GM12878 (cell line): Measurements from ENCODE around the gene PPA1. TPM values are rescaled to one million over a fixed set of nuclear protein-coding genes. Genes with fewer than 3 reads are reported as not detected.

Experiments used
- ATAC-seq: fragments of 200-7000 bp; cut with Tn5 transposase; 3 replicates; pipeline ENCODE4 v1.9.1; 2020; ENCODE audit warnings: mild to moderate bottlenecking, moderate library complexity
- BruUV-seq: library from RNA; stranded (reverse); fragments of 400-500 nt; replicated peaks from 2 replicates; lab custom pipeline; 2021; lab: Mats Ljungman, UMichigan
- CTCF ChIA-PET: fragments of 300-600 bp; sonication (Branson Sonifier 250); formaldehyde crosslinking; extraction: SDS; loops from one replicate; lab custom pipeline; 2021; ENCODE audit warnings: inconsistent platforms; lab: Yijun Ruan, JAX
- POLR2A ChIA-PET: fragments of 350-600 bp; formaldehyde crosslinking; extraction: SDS; loops from one replicate; lab custom pipeline; 2021; ENCODE audit warnings: inconsistent platforms; lab: Charles Lee
- RAD21 ChIA-PET: fragments of 300-600 bp; sonication (Branson Sonifier 250); formaldehyde crosslinking; loops from one replicate; lab custom pipeline; 2023; ENCODE audit warnings: antibody characterized with exemption; ENCODE audit not compliant: unreplicated experiment; lab: Charles Lee
- SMC1A ChIA-PET: fragments of 300-600 bp; sonication (Branson Sonifier 250); formaldehyde crosslinking; loops from one replicate; lab custom pipeline; 2023; ENCODE audit not compliant: unreplicated experiment, uncharacterized antibody; lab: Charles Lee
- DNase-seq: peaks from one replicate; pipeline ENCODE4 v3.0.0-alpha.2; 2011; ENCODE audit warnings: low read depth, low spot score
- FAIRE-seq: peaks from 3 replicates; lab custom pipeline; 2011; peaks lifted over from hg19 to GRCh38; lab: Jason Lieb, UNC
- H2AFZ ChIP-seq: 2 replicates; pipeline ENCODE4 v1.6.0; 2011; ENCODE audit warnings: low read depth, low read length, control low read depth; ENCODE audit not compliant: control insufficient read depth
- H3K27ac ChIP-seq: 2 replicates; pipeline ENCODE4 v1.5.1; 2011; ENCODE audit warnings: control low read depth; ENCODE audit not compliant: control insufficient read depth, insufficient read depth
- H3K27me3 ChIP-seq, 2 experiments: replicated peaks in 1 of 2; 2 replicates each; pipeline versions ENCODE4 v1.6.0 to v1.6.1; 2011; ENCODE audit warnings: low read length in 1 of 2; ENCODE audit not compliant: control insufficient read depth in 2 of 2, insufficient read depth in 2 of 2
- H3K36me3 ChIP-seq, 2 experiments: 2 replicates each; pipeline ENCODE4 v1.5.1; 2011; ENCODE audit warnings: low read length in 1 of 2; ENCODE audit not compliant: control insufficient read depth in 2 of 2, insufficient read depth in 2 of 2
- H3K4me1 ChIP-seq: 2 replicates; pipeline ENCODE4 v1.6.1; 2011; ENCODE audit warnings: mild to moderate bottlenecking, low read length, moderate library complexity, mixed read lengths; ENCODE audit not compliant: control insufficient read depth, insufficient read depth
- H3K4me2 ChIP-seq: 2 replicates; pipeline ENCODE4 v1.6.0; 2011; ENCODE audit warnings: control low read depth; ENCODE audit not compliant: control insufficient read depth, insufficient read depth
- H3K4me3 ChIP-seq: fragments of 200-600 bp; sonication (generic); 2 replicates; pipeline ENCODE4 v1.5.1; 2016
- H3K79me2 ChIP-seq: 2 replicates; pipeline ENCODE4 v1.6.0; 2011; ENCODE audit warnings: low read length; ENCODE audit not compliant: control insufficient read depth, insufficient read depth
- H3K9ac ChIP-seq: 2 replicates; pipeline ENCODE4 v1.8.0; 2011; ENCODE audit warnings: low read length, control low read depth, mixed read lengths; ENCODE audit not compliant: control insufficient read depth, insufficient read depth
- H3K9me3 ChIP-seq: replicated peaks from 3 replicates; pipeline ENCODE4 v1.5.1; 2011; ENCODE audit warnings: mild to moderate bottlenecking, low read length; ENCODE audit not compliant: control insufficient read depth, insufficient read depth
- H4K20me1 ChIP-seq: 2 replicates; pipeline ENCODE4 v1.6.0; 2011; ENCODE audit not compliant: control insufficient read depth, insufficient read depth
- CEBPB ChIP-seq, 2 experiments: fragments of 150-350 bp in 1 of 2; IDR thresholded peaks; 2 replicates each; pipeline ENCODE4 v1.6.1; 2012 to 2014; ENCODE audit warnings: low read depth in 2 of 2, low read length in 2 of 2, borderline replicate concordance in 1 of 2, inconsistent platforms in 1 of 2
- E4F1 ChIP-seq: fragments of 450-650 bp; IDR thresholded peaks from 2 replicates; pipeline ENCODE4 v1.6.1; 2018; ENCODE audit warnings: borderline replicate concordance, mild to moderate bottlenecking; ENCODE audit not compliant: partially characterized antibody
- GABPA ChIP-seq: IDR thresholded peaks from 2 replicates; pipeline ENCODE4 v1.6.1; 2014; ENCODE audit warnings: antibody characterized with exemption, low read depth, mild to moderate bottlenecking, inconsistent platforms
- NFIC ChIP-seq: IDR thresholded peaks from 2 replicates; pipeline ENCODE4 v1.6.1; 2012; ENCODE audit warnings: low read depth, mild to moderate bottlenecking, inconsistent platforms, low read length, moderate library complexity
- RCOR1 ChIP-seq: conservative IDR thresholded peaks from 2 replicates; pipeline ENCODE4 v1.6.1; 2012; ENCODE audit warnings: low read depth, low read length, improper control_type of control experiment
- TAF1 ChIP-seq: IDR thresholded peaks from 2 replicates; pipeline ENCODE4 v1.6.1; 2011; ENCODE audit warnings: mild to moderate bottlenecking, low read depth, low read length, borderline replicate concordance
- WRNIP1 ChIP-seq: IDR thresholded peaks from 2 replicates; pipeline ENCODE4 v1.6.1; 2011; ENCODE audit warnings: low read depth, low read length, improper control_type of control experiment, borderline replicate concordance
- ZBTB11 ChIP-seq: fragments of 450-650 bp; formaldehyde crosslinking; IDR thresholded peaks from 2 replicates; pipeline ENCODE4 v1.5.0; 2022; ENCODE audit warnings: mild to moderate bottlenecking, missing genetic modification characterization
- whole genome bisulfite sequencing: methylation state at CpG from one replicate; pipeline ENCODE4 v1.1.6; 2016; ENCODE audit warnings: low lambda C conversion rate; ENCODE audit not compliant: insufficient replicate concordance, insufficient coverage; ENCODE audit errors: missing lambda C conversion rate; 5-methylcytosine and 5-hydroxymethylcytosine counted together
- in situ Hi-C: fragments of 300-500 bp; cut with MboI; formaldehyde crosslinking; loops from 9 replicates; pipeline ENCODE4 v1.14.3; 2018; ENCODE audit warnings: mixed read lengths
- intact Hi-C: fragments of 100-400 bp; cut with micrococcal nuclease; formaldehyde crosslinking; loops from one replicate; pipeline ENCODE4 v1.14.2; 2022; ENCODE audit not compliant: unreplicated experiment
- polyA plus RNA-seq, 11 experiments: library from polyadenylated mRNA; depleted of rRNA in 4 of 11; unstranded in 6 of 11; stranded (reverse) in 5 of 11; fragments of >200 nt; fragmentation: Nextera tagmentation in 4 of 11; fragmentation: Illumina TruSeq in 1 of 11; extraction: Ambion mirVana in 4 of 11; extraction: Trizol in 1 of 11; gene quantifications; 1 replicate in 1 of 11; 2 replicates in 10 of 11; pipeline versions ENCODE4 v1.2.1 to v1.2.3, GENCODE V29; 2011 to 2016; ENCODE audit warnings: inconsistent platforms in 2 of 11, missing spikeins in 2 of 11, low read depth in 1 of 11
- total RNA-seq, 4 experiments: library from RNA; depleted of rRNA in 3 of 4; stranded (reverse); fragments of >200 nt in 3 of 4; fragmentation: Illumina TruSeq in 1 of 4; extraction: Trizol in 1 of 4; gene quantifications; 2 replicates each; pipeline versions ENCODE4 v1.2.1 to v1.2.3, GENCODE V29; 2013 to 2021
- TF ChIP-seq, protein P1 (sequence below): fragments of 450-650 bp; IDR thresholded peaks from 2 replicates; pipeline ENCODE4 v1.6.1; 2017; ENCODE audit warnings: low read depth, mild to moderate bottlenecking, moderate library complexity
- TF ChIP-seq, protein P2 (sequence below): fragments of 150-350 bp; IDR thresholded peaks from 2 replicates; pipeline ENCODE4 v1.6.1; 2014; ENCODE audit warnings: mild to moderate bottlenecking, low read depth, low read length

The PPA1 gene
- total and polyA plus RNA-seq, 10 of the 15 experiments (the other 5 are each of a cell fraction or from before 2014, with no cell fraction given), result 224 to 452 (median 346) TPM

DNA sequence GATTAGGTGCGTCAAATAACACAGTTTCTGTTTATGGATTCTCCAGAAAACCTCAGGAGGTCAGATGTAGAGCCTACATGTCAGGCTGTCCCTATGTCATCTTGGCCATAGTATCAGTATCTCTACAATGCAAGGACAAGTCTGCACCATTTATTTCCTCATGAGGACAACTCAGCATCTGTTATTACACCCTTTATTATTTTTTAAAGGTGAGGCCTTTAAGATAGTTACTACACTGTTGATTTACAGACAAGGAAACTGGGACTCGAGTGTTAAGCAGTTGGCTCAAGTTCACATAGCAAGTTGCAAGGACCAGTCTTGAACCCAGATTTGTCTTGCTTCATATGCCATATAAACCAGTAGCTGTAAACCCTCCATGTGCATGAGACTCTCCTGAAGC, 23.2 kb upstream of the PPA1 start (continued):
- TF ChIP-seq GABPA, result no peak
- TF ChIP-seq E4F1, result no peak
- no peak for TF ChIP-seq NFIC
- TF ChIP-seq, all 136 proteins: peak for 0

GRCh38 chr10:70255329-70256299, 22.4 kb upstream of the PPA1 start:
- ChIA-PET SMC1A (interaction anchor here (1.4 kb wide), 1 partner anchor 297 kb away, joined by 5 read pairs; no protein-coding TSS in a partner anchor), RAD21 (no interaction called here), POLR2A (interaction anchor here (0.6 to 0.7 kb wide), 2 partner anchors 30 to 917 kb away, joined by 4 to 5 read pairs; no protein-coding TSS in a partner anchor), CTCF (interaction anchor here (0.9 to 2.4 kb wide), 4 partner anchors 9 to 109 kb away, joined by 3 to 8 read pairs (median 4); partner anchors contain the start of gene PPA1)
- H3K9ac ChIP-seq, result no peak overlapping the region
- no peaks in the 10 kb centered on the region for H3K79me2 ChIP-seq
- H3K4me3 ChIP-seq, result no peak overlapping the region
- DNase-seq, result no peak
- no peak for FAIRE-seq
- peaks cover 5% of the 10 kb centered on the region; the same call in 2 of the 3 replicates for H3K9me3 ChIP-seq
- intact Hi-C loops, result no loop called here
- 60% methylated on average over 59 of the region's 73 CpGs for WGBS
- no peaks in the 10 kb centered on the region for H3K4me1 ChIP-seq
- H3K4me2 ChIP-seq, result peak overlapping the region; percentile 59
- peaks cover 4 to 16% of the 10 kb centered on the region in 2 experiments for H3K27me3 ChIP-seq
- peak overlapping the region; percentile 7 for H2AFZ ChIP-seq
- no TSS peak for BruUV-seq
- H3K36me3 ChIP-seq, result no peaks in the 10 kb centered on the region
- ATAC-seq, result peak; percentile 57
- H3K27ac ChIP-seq, result no peak overlapping the region
- no peaks in the 10 kb centered on the region for H4K20me1 ChIP-seq
- in situ Hi-C loops, result no loop called here
- TF ChIP-seq CEBPB (IDR thresholded peaks at IDR 0.05; ENCODE audit: borderline replicate concordance in 1 of 2, low read depth in 2 of 2, low read length in 2 of 2) (no peak), RCOR1 (no peak), ZBTB11 (no peak), TAF1 (no peak), WRNIP1 (no peak)
- TF ChIP-seq, protein P1, sequence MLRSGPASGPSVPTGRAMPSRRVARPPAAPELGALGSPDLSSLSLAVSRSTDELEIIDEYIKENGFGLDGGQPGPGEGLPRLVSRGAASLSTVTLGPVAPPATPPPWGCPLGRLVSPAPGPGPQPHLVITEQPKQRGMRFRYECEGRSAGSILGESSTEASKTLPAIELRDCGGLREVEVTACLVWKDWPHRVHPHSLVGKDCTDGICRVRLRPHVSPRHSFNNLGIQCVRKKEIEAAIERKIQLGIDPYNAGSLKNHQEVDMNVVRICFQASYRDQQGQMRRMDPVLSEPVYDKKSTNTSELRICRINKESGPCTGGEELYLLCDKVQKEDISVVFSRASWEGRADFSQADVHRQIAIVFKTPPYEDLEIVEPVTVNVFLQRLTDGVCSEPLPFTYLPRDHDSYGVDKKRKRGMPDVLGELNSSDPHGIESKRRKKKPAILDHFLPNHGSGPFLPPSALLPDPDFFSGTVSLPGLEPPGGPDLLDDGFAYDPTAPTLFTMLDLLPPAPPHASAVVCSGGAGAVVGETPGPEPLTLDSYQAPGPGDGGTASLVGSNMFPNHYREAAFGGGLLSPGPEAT, result no peak
- TF ChIP-seq, protein P2, sequence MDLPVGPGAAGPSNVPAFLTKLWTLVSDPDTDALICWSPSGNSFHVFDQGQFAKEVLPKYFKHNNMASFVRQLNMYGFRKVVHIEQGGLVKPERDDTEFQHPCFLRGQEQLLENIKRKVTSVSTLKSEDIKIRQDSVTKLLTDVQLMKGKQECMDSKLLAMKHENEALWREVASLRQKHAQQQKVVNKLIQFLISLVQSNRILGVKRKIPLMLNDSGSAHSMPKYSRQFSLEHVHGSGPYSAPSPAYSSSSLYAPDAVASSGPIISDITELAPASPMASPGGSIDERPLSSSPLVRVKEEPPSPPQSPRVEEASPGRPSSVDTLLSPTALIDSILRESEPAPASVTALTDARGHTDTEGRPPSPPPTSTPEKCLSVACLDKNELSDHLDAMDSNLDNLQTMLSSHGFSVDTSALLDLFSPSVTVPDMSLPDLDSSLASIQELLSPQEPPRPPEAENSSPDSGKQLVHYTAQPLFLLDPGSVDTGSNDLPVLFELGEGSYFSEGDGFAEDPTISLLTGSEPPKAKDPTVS, result no peak
